Hepatocyte (in vitro differentiated cells): Measurements from ENCODE around the gene EXOC8.

Experiments used
- EZH2 ChIP-seq: fragments of 200-600 bp; sonication (generic); IDR thresholded peaks from 2 replicates; pipeline ENCODE4 v1.6.1; 2016; ENCODE audit warnings: antibody characterized with exemption, mild to moderate bottlenecking, borderline replicate concordance
- EZH2phosphoT487 ChIP-seq: fragments of 200-600 bp; sonication (generic); IDR thresholded peaks from one replicate; pipeline ENCODE4 v1.6.1; 2018; ENCODE audit warnings: antibody characterized with exemption, mild to moderate bottlenecking, low read depth, moderate library complexity; ENCODE audit not compliant: unreplicated experiment, severe bottlenecking
- TF ChIP-seq, protein P1 (sequence below): fragments of 200-600 bp; sonication (generic); IDR thresholded peaks from 2 replicates; pipeline ENCODE4 v1.5.1; 2016; ENCODE audit warnings: antibody characterized with exemption, mild to moderate bottlenecking; ENCODE audit not compliant: poor library complexity

DNA sequence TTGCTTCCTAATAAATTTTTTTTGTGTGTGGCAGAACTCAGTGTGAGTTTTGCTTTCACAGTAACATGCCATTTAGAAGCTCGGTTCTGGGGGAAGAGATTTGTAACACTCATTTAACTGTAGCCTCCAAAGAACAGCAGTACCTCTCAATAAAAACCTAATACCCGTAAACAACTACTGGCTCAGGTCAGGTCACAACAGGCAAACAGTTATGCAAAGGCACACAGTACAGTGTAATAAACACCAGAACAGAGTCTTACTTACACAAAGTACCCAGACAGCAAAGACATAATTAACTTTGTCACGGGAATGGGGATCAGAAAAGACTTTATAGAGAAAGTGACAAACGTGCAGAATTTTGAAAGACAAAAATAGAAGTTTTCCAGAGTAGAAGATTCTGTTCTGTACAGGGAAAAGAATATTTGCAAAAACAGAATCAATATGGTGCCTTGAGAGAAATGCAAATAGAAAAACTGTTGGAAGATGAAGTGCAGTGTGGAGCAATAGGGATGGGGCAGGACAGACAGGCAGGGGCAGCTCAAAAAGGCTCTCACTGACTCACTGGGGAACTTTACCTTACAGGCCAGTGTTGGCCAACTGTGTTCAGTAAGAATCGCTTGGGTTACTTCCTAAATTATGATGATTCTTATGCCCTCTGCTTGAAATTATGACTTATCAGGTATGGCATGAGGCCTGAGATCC is 45.7 kb upstream of the EXOC8 start:
- TF ChIP-seq, protein P1, sequence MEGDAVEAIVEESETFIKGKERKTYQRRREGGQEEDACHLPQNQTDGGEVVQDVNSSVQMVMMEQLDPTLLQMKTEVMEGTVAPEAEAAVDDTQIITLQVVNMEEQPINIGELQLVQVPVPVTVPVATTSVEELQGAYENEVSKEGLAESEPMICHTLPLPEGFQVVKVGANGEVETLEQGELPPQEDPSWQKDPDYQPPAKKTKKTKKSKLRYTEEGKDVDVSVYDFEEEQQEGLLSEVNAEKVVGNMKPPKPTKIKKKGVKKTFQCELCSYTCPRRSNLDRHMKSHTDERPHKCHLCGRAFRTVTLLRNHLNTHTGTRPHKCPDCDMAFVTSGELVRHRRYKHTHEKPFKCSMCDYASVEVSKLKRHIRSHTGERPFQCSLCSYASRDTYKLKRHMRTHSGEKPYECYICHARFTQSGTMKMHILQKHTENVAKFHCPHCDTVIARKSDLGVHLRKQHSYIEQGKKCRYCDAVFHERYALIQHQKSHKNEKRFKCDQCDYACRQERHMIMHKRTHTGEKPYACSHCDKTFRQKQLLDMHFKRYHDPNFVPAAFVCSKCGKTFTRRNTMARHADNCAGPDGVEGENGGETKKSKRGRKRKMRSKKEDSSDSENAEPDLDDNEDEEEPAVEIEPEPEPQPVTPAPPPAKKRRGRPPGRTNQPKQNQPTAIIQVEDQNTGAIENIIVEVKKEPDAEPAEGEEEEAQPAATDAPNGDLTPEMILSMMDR: no peak
- TF ChIP-seq EZH2 (no peak), EZH2phosphoT487 (no peak)
